NB4 (cell line): Measurements from ENCODE around the gene CLMP.
A peak's percentile ranks its signal among the peaks of the same experiment; 100 is the strongest.

Experiments
- DNase-seq: peaks from one replicate; pipeline ENCODE4 v3.0.0; 2010; ENCODE audit warnings: low read depth
- H3K4me3 ChIP-seq: one replicate; pipeline ENCODE4 v1.5.1; 2011; ENCODE audit warnings: mild to moderate bottlenecking, low read depth, low read length, moderate library complexity
- CTCF ChIP-seq: IDR thresholded peaks from one replicate; pipeline ENCODE4 v1.5.1; 2012; ENCODE audit warnings: low read depth, low read length
- MAX ChIP-seq: IDR thresholded peaks from 2 replicates; pipeline ENCODE4 v1.6.1; 2011; ENCODE audit warnings: low read depth, low read length
- MYC ChIP-seq: IDR thresholded peaks from 2 replicates; pipeline ENCODE4 v1.6.1; 2011; ENCODE audit warnings: low read depth, low read length
- POLR2A ChIP-seq: IDR thresholded peaks from 2 replicates; pipeline ENCODE4 v1.6.1; 2011; ENCODE audit warnings: mild to moderate bottlenecking; ENCODE audit not compliant: insufficient read length; ENCODE audit errors: extremely low read depth

The CLMP gene

GRCh38 chr11:123084454-123084853 lies 110.6 kb downstream of the CLMP start:
- TF ChIP-seq POLR2A, result no peak
- TF ChIP-seq MYC, result no peak
- TF ChIP-seq MAX, result no peak
- TF ChIP-seq CTCF, result no peak
- DNase-seq, result no peak
- no peak overlapping the region for H3K4me3 ChIP-seq

GRCh38 chr11:123083623-123084029 lies 111.4 kb downstream of the CLMP start:
- DNase-seq, result peak; percentile 82
- TF ChIP-seq MAX (no peak), POLR2A (no peak), CTCF (no peak), MYC (no peak)
- H3K4me3 ChIP-seq, result no peak overlapping the region

GRCh38 chr11:123082977-123083376 lies 112.1 kb downstream of the CLMP start:
- DNase-seq, result no peak
- no peak overlapping the region for H3K4me3 ChIP-seq
- TF ChIP-seq POLR2A (no peak), MAX (no peak), MYC (no peak), CTCF (no peak)

GRCh38 chr11:123080015-123080414 lies 115.0 kb downstream of the CLMP start:
- DNase-seq, result no peak
- no peak for TF ChIP-seq MAX
- no peak overlapping the region for H3K4me3 ChIP-seq

GRCh38 chr11:123076484-123076883 lies 118.6 kb downstream of the CLMP start:
- TF ChIP-seq CTCF (no peak), MYC (no peak), MAX (no peak), POLR2A (no peak)
- no peak for DNase-seq
- no peak overlapping the region for H3K4me3 ChIP-seq

- no peak overlapping the region for H3K4me3 ChIP-seq
- TF ChIP-seq MAX (no peak), MYC (no peak), CTCF (no peak), POLR2A (no peak)
- no peak for DNase-seq
Observed at GRCh38 chr11:123073343-123074057, 121.5 kb downstream of the CLMP start.
